Stimulated activated CD4-positive, alpha-beta T cell treated with anti-CD3 and anti-CD28 coated beads, Interleukin-12 subunit alpha, Interleukin-12 subunit beta, amount 100 ng/mL, for 24 hours (primary cell): ENCODE data around the gene COMMD1.
"Not testable (repeated sequence)": the region's sequence is repeated elsewhere in the genome, so short reads cannot be mapped to it uniquely, and the experiment has no call there.

Source experiments
- DNase-seq, 2 experiments: peaks; one replicate each; pipeline ENCODE4 v3.0.0-alpha.2; 2020; ENCODE audit warnings: low read depth in 2 of 2

COMMD1 gene

DNA sequence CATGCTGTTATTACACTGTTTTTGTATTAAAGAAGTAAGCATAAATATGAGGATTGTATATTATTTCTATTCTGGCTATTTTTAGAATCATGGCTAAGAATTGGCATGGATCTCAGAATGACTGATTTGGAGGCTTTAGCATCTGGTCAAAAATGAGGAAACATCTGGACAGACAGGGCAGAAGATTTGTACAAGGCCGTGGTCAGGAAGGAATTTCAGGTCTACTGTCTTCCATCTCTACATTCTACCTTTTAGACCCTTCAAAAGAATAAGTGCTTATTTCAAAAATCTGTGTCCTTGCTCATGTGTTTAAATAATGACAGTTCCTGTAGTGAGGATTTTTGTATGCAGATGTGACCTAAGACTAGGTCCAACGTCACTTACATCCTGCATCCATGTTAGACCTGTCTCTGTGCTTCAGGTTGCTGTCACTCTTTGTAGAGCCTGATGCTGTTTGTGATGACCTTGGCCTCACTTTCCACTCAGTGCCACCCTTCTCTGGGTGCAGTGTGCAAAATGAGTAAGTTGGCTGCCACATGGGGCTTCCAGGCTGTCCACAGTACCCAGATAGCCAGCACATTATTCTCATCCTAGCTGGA is 235.8 kb downstream of the COMMD1 start:
- DNase-seq: no peak

DNA sequence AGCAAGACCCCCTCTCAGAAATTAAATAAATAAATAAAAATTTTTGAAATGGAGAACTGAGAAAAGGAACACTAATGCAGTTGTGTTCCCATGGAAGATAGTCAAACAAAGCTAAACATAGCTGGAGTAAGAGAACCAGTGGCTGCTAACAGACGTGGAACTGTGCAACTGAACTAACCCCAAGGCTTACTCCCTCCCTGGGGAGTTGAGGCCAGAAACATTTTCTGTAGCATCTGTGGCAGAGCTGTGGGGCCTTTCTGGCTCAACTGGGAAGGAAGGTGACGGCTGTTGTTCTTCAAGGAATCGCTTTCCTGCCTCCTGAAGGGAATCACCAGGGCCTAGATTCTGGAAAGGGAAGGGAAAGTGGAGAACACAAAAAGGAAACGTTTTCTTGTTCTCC is 236.6 kb downstream of the COMMD1 start:
- no peak for DNase-seq

DNA sequence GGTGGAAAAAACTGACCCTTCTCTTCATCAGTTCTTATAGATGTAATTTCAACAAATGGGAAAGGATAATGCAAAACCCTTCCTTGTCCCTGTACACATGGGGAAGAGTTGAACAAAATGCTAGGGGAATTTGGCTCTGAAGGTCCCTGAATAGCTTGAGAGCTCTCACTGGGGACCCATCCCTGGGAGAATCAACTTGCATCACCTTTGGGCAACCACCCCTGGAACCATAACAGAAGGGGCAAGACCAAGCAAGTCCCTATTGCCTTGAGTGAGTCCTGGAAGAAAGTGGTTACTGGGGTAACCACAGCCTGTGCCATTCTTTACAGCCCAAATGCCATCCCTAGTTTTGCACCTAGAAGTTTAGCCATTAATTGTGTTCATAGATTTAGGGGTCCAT is 238.2 kb downstream of the COMMD1 start:
- DNase-seq: no peak

DNA sequence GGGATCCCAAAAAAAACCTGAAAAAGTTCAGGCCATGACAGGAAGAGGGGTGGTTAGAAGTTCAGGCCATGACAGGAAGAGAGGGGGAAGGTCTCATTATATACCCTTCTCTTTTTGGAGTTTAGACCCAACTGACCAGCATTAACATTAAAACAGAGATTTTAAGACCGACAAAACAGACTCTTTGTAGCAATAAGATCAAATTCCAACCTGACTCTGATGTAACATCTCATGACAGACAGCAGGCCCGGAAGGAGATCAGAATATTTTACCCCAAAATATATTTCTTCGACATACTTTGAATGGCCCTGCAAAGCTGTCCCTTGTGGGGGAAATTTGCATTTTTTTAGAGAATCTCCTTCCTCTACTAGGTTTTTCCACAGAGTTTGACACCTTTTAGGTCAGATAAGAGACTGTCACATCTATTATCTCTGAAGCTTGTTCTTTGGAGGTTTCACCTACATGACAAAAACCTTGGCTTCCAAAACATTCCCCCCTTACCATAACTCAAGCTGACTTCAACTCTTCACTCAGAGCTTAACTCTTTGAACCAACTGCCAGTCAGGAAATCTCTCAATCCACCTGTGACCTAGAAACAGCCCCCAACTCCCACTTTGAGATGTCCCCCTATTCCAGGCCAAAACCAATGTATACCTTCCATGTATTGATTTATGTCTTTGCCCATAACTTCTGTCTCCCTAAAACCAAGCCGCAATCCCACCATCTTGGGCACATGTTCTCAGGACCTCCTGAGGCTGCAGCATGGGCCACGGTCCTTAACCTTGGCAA is 239.4 kb downstream of the COMMD1 start:
- no peak for DNase-seq

DNA sequence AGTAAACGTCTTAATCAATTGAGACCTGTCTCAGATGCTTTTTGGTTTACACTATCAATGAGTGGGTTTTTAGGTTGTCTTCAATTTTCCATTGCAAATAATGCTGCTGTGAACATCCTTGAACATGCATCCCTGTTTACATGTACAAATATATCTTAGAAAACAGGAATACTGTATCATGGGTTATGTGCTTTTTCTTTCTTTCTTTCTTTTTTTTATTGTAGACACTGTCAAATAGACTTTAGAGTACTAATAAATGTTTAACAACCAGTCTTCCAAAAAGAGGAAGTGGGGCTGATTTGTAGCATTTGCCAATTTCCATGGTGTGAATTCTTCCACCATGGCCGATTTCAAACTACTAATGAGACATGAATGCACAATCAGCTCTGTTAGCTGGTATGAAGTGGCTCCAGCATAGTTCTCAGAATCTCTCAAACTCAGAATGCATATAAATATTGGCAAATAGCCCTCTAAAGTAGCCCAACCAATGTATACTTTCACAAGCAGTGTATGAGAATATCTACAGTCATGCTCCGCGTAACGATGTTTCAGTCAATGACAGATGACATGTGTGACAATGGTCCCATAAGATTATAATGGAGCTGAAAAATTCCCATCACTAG is 240.1 kb downstream of the COMMD1 start:
- DNase-seq: no peak

DNA sequence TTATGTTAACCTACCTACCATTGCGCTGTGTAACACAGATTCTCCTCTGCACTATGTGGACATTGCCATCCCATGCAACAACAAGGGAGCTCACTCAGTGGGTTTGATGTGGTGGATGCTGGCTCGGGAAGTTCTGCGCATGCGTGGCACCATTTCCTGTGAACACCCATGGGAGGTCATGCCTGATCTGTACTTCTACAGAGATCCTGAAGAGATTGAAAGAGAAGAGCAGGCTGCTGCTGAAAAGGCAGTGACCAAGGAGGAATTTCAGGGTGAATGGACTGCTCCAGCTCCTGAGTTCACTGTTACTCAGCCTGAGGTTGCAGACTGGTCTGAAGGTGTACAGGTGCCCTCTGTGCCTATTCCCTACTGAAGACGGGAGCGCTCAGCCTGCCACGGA is 241.3 kb downstream of the COMMD1 start:
- not testable (repeated sequence) for DNase-seq

DNA sequence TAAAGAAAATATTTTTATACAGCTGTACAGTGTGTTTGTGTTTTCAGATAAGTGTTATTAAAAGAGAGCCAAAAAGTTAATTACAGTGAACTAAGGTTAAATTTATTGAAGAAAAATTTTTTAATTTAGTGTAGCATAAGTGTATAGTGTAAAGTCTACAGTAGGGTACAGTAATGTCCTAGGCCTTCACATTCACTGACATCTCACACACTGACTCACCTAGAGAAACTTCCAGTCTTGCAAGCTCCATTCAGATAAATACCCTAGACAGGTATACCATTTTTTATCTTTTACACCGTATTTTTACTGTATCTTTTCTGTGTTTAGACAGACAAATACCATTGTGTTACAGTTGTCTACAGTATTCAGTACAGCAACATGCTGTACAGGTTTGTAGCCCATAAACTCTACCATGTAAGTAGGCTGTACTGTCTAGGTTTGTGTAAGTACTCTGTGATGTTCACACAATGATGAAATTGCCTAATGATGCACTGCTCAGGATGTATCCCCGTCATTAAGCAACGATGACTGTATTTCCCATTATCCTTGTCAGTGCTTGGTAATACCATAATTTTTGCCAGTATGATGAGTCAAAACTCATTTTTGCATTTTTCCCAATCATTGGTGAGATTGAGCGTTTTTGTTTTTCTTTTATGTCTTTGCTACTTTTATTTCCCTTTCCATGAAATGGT is 242.3 kb downstream of the COMMD1 start:
- no peak for DNase-seq

DNA sequence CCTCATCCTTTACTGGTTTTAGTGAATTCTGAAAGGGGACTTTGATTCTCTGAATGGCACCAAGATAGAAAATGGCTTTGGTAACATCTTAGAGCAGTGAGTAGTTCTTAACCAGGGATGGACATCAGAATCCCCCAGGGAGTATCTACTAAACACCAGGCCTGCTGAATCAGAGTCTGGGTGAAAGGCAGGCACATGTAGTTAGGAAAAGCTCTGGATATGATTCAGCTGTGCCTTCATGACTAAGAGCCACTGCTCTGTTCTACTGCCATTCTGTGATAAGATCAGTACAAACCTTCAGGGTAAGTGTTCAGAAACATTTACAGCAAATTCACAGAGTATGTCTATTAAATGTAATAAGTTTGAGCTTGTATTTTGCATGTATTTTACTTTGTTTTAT is 244.2 kb downstream of the COMMD1 start:
- DNase-seq: no peak

DNA sequence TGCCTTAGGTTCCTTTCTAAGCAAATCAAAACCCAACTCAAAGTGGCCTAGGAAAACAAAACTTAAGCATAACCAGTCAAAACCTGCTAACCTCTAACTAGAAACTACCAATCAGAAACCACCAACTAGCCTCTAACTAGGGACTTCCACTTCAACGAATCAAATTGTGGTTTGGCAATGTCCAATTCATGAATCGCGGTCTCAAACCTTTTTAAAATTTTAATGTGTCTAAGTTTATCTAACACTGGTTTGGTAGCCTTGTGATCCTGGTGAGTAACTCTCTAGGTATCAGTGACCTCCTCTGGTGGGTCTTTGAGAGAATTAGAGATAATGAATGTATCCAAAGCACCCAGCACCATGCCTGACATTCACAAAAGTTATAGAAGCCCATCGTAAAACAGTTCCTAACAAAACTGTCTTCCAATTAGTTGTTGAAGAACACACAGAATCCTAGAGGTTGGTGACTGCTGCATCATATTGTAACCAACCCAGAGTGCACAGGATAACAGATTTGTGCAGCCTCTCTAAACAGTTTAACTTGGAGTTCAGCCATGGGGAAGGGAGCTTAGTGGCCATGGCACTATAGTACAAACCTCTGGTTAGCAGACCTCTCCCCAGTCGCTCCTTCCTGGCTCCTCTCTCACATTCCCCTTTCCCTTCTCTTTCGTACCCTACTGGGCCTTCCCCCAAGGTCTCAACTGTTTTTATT is 245.3 kb downstream of the COMMD1 start:
- DNase-seq: no peak

DNA sequence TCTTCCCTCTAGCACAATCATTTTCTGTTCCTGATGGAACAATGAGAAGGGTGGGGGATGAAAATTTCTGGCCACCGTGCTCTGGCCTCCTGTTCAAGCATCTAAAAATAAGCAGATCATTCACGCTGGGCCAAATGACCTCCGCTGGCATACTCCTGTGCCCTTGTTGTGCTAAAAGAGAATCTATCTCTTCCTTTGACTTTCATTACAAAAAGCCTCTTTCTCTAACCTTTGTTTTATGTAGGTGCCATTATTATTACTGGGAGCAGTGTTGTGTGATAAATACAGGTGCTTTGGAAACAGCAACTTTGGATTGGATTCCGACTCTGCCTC is 245.8 kb downstream of the COMMD1 start:
- no peak for DNase-seq

DNA sequence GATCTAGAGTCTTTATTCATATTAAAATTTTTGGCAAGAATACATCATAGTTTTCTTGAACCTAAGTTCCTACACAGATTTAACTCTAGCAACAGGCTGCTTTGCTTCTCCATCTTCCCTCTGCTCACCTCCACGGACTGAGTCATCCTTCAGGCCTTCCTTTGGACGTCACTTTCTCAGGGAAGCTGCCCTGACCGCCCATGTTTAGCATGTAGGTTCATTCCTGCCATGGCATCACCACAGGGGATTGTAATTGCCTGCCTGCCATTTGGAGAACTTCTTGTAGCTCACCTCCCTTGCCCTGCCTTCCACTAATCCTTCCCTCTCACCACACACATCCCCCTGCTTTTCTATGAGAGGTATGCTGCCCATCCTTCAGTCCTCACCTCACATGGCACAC is 246.5 kb downstream of the COMMD1 start:
- no peak for DNase-seq

DNA sequence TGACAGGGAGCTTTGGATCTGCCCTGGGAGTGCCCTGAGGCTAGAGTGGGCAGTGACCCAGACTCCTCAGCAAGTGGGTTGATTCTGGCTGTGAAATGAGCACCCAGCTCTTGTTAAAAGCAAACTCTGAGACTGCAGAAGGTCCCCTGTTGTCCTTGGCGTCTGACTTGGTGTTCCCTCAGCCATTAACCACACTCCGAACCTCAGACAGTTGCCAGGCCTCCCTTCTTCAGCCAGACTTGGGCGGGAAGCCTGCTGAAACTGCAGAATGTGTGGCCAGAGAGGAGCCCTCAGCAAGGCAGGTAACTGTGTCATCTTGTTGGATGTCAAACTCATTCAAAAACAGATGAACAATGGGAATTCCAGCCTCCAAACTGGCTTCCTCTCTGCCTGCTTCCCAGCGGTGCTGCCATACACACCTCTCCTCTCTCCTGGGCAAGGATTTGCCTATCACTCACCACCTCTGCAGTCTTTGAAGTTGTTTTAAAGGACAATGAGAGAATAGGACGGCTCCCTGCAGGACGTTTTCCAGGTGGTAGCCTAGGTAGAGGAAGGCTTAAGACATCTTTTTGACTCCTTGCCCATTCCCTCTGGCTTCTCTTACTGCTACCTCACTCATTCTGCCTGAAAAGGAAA is 251.5 kb downstream of the COMMD1 start:
- DNase-seq: no peak

DNA sequence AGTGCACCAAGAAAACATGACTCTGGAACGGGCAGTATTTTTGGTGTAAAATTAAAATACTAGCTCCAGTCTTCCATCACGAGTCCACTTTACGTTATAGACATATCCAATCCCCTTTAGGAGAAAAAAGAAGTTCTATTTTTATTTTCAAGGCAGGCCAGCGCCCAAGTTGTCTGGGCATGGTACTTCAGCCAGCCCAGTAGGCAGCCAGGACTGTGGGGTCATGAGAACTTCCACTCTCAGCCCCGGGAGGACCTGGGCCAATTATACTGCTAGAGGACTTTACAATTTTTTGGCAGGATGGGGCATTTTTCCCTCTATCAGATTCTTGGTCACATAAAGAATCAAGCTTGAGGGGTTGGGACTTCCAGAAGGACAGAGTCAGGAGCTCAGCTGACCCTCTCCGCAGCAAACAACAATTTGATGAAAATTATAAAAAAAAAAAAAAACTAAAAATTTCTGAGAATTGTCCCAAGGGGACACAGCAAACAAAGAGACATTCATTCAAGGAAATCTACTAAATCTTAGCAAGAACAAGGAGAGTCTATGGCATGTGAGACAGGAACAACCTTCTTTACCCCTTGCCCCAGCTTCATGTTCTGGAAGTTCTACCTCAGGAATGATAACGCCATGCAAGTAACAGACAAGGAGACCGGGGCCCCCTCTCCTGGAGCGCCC is 253.1 kb downstream of the COMMD1 start:
- DNase-seq: no peak

DNA sequence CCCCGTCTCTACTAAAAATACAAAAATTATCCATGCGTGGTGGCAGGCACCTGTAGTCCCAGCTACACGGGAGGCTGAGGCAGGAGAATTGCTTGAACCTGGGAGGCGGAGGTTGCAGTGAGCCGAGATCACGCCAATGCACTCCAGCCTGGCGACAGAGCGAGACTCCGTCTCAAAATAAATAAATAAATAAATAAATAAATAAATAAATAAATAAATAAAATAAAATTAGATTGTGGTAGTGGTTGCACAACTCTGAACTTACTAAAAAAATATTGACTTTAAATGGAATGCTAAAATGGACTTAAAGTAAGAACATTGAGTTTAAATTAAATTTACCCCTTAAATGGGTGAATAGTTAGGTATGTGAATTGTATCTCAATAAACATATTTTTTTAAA is 255.2 kb downstream of the COMMD1 start:
- not testable (repeated sequence) for DNase-seq

DNA sequence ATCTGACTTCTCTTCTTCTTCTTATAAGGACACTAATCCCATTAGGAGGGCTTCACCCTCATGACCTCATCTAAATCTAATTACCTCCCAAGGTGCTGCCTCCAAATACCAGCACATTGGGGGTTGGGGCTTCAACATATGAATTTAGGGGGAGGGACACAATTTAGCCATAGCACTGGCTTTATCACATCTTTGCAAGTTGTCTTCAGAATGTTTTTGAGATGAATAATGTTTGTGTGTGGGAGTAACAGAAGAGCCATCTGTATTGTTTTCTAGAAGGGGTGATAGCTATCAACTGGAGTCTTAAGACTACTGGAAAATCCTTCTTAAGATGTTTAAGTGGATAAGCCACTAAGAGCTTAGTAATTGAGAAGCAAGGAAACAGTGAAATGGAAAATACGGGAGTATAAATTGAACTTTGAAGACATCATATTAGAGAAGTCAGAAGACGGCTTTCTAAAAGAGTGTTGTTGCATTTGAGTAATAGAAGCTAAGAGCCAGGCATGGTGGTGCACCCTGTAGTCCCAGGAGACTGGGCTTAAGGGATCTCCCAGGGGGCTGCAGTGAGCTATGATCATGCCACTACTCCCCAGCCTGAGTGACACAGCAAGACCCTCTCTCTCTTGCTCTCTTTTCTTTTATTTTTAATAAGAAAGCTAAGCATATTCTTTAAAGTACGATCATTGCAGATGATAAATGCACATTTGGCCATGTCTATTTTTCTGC is 257.8 kb downstream of the COMMD1 start:
- no peak for DNase-seq

DNA sequence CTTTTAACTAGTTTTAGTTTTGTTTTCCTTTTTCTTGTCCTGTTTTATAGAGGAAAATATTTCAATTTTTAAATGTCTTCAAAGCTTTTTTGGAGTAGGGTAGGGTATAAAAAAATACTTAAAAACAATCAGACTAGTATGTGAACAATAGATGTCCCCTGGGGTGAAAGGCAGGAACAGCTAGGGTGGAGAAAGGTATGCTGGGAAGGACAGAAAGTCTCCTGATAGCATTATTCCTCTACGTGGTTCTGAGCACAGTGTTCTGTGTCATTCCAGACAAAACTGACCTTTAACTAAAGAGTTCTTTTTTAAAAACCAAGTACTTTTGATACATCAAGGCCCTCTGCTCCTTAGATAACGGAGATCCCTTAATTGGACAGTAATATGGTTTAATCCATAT is 258.4 kb downstream of the COMMD1 start:
- DNase-seq: no peak

DNA sequence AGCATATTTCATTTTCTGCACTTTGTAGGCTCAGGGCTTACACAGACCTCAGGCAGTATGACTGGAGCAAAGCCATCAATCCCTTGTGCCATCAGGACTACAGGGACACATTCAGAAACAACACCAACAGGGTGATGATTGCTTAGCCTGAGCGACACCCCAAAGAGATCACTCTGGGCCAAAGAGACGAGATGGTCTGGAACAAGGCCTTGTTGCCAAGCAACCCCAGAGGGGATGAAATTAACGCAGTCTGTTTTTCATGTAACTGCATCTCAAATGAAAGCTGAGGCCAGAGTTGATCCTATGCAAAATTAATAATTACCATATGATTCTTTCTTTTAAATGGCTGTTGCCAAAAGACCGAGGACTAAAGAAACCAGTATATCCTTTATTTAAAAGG is 270.3 kb downstream of the COMMD1 start:
- no peak for DNase-seq

DNA sequence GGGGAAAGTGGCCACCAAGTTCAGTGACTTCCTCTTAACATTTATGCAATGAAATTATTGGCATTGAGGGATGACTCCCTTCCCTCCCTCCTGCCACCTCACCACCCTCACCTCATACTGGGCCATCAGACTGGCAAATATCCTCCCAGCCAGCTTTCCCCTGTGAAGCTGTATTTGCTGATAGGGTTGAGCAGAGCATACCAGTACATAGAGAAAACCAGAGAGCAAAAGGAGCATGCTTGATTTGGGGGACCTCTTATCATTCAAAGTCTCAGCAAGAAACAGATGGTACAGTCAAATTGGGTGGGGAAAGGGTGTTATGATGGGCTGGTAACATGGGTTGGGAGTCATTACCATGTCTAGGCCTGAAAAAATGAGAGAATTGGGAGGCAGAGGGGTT is 271.3 kb downstream of the COMMD1 start:
- DNase-seq: no peak

DNA sequence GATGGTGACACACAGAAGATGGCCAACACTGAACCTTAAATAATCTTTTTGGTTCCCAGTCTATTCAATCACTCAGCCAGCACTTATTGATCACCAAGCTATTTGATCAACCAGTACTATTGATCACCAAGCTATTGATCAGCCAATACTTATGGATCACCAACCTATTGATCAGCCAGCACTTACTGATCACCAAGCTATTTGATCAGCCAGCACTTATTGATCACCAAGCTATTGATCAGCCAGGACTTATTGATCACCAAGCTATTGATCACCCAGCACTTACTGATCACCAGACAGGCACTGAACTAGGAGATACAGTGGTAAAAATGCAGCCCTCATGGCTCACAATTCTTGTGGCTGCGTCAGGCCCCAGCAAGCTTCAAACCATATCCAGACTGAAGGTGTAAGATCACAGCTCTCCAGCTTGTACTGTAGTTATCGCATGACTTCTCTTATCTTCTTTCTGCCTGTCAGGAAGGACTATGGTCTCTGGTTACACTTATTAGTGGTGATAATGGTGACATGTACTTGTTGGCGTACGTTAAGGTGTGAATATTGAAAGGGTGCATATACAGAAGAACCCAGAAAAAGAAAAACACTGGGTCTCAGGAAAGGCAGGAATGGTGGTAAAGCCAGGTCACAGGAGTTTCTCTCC is 272.0 kb downstream of the COMMD1 start:
- no peak for DNase-seq

DNA sequence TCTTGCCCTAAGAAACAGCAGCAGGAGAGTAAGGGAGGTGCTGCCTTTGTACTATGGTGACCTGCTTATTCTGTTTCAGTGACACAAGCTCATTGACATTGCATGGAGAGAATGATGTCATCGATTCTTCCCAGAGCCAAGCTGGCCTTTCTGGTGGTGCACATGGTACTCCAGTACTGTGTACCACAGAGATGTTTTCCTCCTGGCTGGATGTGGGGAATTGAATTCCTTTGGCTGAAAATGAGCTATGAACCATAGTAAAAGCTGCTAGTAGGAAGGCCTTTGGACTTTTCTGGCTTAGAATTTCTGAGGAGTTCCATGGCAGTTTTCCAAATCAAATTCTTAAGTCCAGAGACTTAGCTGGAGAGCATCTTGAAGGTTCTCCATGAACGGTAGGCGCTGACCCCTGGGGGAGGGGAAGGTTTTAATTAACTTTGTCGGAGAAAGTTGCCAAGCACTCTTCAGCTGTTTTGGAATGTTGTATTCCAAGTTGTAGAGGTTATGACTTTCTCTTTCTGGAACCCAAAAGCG is 273.3 kb downstream of the COMMD1 start:
- no peak for DNase-seq
